NCI-H1048 (cell line): ENCODE data around the gene ACADSB.

Source experiments
- DNase-seq: peaks from one replicate; lab custom pipeline; 2025; lab: John Stamatoyannopoulos, UW

The ACADSB gene

DNA sequence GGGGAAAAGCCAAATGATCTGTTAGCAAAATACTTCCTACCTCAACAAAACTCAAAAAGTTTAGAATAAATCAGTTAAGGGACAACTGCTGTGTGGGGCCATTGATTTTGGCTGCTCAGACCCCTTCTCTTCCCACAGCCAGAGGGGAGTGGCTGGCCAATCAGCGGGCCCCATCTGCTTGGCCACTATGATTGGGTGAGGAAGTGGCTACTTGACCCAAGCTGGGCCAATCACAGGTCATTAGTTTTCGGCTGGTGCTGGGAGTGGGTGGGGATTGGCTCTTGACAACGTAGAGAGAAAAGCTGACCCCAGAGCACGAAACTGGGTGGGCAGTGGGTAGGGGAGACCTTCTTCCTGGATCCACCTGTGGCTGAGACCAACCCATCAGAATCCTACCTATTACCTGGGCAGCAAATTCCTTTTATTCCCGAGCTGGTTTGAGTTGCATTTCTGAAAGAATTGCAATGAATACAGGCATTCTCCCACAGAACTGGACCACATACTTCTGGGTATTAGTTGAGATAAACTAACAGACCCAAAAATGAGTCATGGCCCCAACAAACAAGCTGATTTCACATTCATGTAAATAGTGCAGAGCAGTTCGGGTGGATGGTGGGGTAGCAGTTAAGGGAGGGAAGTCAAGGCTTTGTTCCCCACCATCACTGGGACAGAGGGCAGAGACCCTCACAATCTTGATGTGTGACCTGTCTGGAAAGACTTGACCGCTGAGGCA is 91.4 kb downstream of the ACADSB start:
- DNase-seq, result no peak

DNA sequence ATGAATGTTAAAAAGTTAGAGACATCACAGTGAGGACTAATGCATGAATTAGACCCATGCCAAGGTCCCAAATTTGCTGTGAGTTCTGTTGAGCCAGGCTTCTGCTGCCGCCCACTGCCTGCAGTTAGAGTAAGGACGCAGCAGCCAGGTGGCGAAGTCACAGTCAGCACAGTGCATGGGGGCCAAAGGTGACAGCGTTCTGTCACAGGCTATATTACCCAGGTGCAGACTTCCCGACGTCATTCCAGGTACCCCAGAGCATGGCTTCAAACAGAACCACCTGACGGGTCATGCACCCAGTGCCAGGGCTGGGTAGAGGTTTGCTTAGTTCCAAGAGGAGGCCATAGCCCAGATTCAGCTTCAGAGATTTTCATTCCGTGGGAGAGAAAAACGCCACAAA is 93.1 kb downstream of the ACADSB start:
- DNase-seq, result no peak

DNA sequence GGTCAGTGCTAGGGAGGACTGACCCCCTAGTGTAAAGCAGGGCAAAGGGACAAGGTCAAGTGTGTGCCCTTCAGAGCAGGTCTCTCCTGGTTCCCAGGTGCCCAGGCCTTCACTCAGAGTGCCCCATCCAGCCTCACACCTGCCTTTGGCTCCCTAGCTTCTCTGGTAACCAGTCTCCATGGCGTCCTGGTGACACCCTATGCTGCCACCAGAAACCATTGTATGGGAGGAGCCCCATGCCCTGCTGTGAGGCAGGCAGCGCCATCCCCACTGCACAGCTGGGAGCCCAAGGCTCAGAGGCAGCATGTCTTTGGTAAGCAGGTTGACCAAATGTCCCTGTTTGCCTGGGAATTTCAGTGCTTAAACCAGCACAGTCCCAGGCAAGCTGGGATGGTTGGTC is 93.9 kb downstream of the ACADSB start:
- no peak for DNase-seq

DNA sequence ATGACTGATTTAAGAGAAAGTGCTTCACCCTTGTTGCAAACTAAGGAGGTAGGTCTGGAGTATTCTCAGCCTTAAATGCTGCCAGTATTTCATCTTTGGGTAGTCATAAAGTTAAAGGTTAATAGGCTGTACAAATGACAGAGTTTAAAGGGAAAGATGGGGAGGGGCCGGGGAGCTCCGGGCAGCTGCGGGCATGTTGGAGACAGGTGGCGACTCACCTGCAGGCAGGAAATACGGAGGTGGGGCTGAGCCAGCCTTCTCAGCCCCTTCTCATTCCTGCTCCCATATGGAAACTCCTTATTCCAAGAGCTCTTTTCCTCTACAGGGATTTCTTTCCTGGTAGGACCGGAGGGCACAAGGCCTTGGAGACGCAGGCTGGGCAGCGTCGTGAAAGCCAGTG is 95.1 kb downstream of the ACADSB start:
- DNase-seq, result no peak
